Stimulated activated CD8-positive, alpha-beta memory T cell treated with anti-CD3 and anti-CD28 coated beads, Interleukin-2, amount 100 ng/mL, for 1 hour (primary cell): ENCODE measurements around the gene AKR1C4.
"Not testable (repeated sequence)": the region's sequence is repeated elsewhere in the genome, so short reads cannot be mapped to it uniquely, and the experiment has no call there.

ENCODE experiments used
- DNase-seq, 2 donors: peaks; one replicate each; pipeline ENCODE4 v3.0.0-alpha.2; 2020; ENCODE audit warnings: low read depth in 2 of 2

The AKR1C4 gene

GRCh38 chr10:5196702-5197113 is at the start of gene AKR1C4:
Gene AKR1C4 (plus strand): TSS chr10:5196837. CDS start chr10:5196868, 31 bp downstream.
- no peak for DNase-seq

GRCh38 chr10:5146920-5147254 is 49.8 kb upstream of the AKR1C4 start:
- no peak for DNase-seq

GRCh38 chr10:5147255-5147980 is 49.2 kb upstream of the AKR1C4 start:
- DNase-seq = no peak

GRCh38 chr10:5147981-5148677 is 48.5 kb upstream of the AKR1C4 start:
- DNase-seq = no peak

GRCh38 chr10:5148678-5149032 is 48.0 kb upstream of the AKR1C4 start:
- no peak for DNase-seq

GRCh38 chr10:5151076-5151475 is 45.6 kb upstream of the AKR1C4 start:
- DNase-seq = no peak

- no peak for DNase-seq
These were observed 40.7 kb upstream of the AKR1C4 start for GRCh38 chr10:5155951-5156350.

- DNase-seq = no peak
These were observed 39.1 kb upstream of the AKR1C4 start for GRCh38 chr10:5157501-5157900.

- DNase-seq = no peak
These were observed 37.5 kb upstream of the AKR1C4 start for GRCh38 chr10:5159126-5159525.

GRCh38 chr10:5163487-5163886 is 33.1 kb upstream of the AKR1C4 start:
- no peak for DNase-seq

- no peak for DNase-seq
These were observed 30.9 kb upstream of the AKR1C4 start for GRCh38 chr10:5165738-5166137.

- no peak for DNase-seq
These were observed 27.7 kb upstream of the AKR1C4 start for GRCh38 chr10:5168897-5169420.

- DNase-seq = not testable (repeated sequence)
These were observed 21.1 kb upstream of the AKR1C4 start for GRCh38 chr10:5175581-5175980.

- DNase-seq = not testable (repeated sequence)
These were observed 16.1 kb upstream of the AKR1C4 start for GRCh38 chr10:5180503-5180902.

GRCh38 chr10:5183923-5184322 is 12.7 kb upstream of the AKR1C4 start:
- no peak for DNase-seq

GRCh38 chr10:5184987-5185775 is 11.5 kb upstream of the AKR1C4 start, which contains the start of gene AKR1C8:
Gene AKR1C8 (minus strand): TSS chr10:5185150. CDS start chr10:5185104, 46 bp downstream.
- no peak for DNase-seq

- DNase-seq = no peak
These were observed 8.8 kb upstream of the AKR1C4 start for GRCh38 chr10:5187867-5188266.

GRCh38 chr10:5188358-5188757 is 8.3 kb upstream of the AKR1C4 start:
- no peak for DNase-seq

- no peak for DNase-seq
These were observed 2.2 kb upstream of the AKR1C4 start for GRCh38 chr10:5194431-5194830.

GRCh38 chr10:5195727-5196374 is 786 bp upstream of the AKR1C4 start:
- DNase-seq = no peak

GRCh38 chr10:5198386-5198785 is 1.7 kb downstream of the AKR1C4 start:
- DNase-seq = no peak

- DNase-seq = no peak
These were observed 2.8 kb downstream of the AKR1C4 start for GRCh38 chr10:5199398-5199797.
